ENCODE results near the gene ALK. TPM values are rescaled to one million over a fixed set of nuclear protein-coding genes. Genes with fewer than 3 reads are reported as not detected.
A peak's percentile ranks its signal among the peaks of the same experiment; 100 is the strongest.

Gene ALK
- total RNA-seq, 1 donor, result under 0.01 TPM

- H3K4me2 ChIP-seq (ENCODE audit: insufficient read depth, low read length), result no peak overlapping the region
These were observed 395.5 kb downstream of the ALK start for GRCh38 chr2:29525921-29526320.

DNA sequence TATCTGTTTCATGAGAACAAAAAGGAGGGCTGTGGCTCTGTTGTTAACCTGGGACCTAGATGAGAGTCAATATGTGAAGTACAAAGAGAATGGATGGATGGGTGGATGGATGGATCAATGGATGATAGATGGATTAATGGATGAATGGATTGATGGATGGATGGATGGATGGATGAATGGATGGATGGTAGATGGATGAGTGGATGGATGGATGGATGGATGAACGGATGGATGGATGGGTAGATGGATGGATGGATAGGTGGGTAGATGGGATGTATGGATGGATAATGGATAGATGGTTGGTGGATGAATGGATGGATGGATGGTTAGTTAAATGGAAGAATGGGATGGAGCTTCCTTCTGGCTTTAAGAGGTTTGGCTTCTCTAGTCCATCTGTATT lies 396.7 kb downstream of the ALK start:
- H3K9me3 ChIP-seq (ENCODE audit: low read depth, low read length), result no peaks in the 10 kb centered on the region
- no peaks in the 10 kb centered on the region for H3K79me2 ChIP-seq (ENCODE audit: insufficient read depth, low read length)
- H3K4me1 ChIP-seq (ENCODE audit: insufficient read depth, low read length), result peaks cover 42% of the 10 kb centered on the region
- no peak overlapping the region for H3K4me2 ChIP-seq (ENCODE audit: insufficient read depth, low read length)
- H3K27ac ChIP-seq (ENCODE audit: low read depth, low read length), result no peak overlapping the region
- TF ChIP-seq, protein P1, sequence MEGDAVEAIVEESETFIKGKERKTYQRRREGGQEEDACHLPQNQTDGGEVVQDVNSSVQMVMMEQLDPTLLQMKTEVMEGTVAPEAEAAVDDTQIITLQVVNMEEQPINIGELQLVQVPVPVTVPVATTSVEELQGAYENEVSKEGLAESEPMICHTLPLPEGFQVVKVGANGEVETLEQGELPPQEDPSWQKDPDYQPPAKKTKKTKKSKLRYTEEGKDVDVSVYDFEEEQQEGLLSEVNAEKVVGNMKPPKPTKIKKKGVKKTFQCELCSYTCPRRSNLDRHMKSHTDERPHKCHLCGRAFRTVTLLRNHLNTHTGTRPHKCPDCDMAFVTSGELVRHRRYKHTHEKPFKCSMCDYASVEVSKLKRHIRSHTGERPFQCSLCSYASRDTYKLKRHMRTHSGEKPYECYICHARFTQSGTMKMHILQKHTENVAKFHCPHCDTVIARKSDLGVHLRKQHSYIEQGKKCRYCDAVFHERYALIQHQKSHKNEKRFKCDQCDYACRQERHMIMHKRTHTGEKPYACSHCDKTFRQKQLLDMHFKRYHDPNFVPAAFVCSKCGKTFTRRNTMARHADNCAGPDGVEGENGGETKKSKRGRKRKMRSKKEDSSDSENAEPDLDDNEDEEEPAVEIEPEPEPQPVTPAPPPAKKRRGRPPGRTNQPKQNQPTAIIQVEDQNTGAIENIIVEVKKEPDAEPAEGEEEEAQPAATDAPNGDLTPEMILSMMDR (IDR thresholded peaks at IDR 0.05; ENCODE audit: extremely low read depth, low read depth, low read length), result no peak
- H3K36me3 ChIP-seq (ENCODE audit: insufficient read depth, low read length), result no peaks in the 10 kb centered on the region
- H3K4me3 ChIP-seq (ENCODE audit: insufficient read depth, low read length), result no peak overlapping the region
- DNase-seq (ENCODE audit: insufficient read length, low spot score, missing footprints), result no peak
- H2AFZ ChIP-seq (ENCODE audit: low read length), result no peak overlapping the region
- H3K27me3 ChIP-seq (ENCODE audit: insufficient read depth, low read length), result no peaks in the 10 kb centered on the region
- no peaks in the 10 kb centered on the region for H4K20me1 ChIP-seq (ENCODE audit: insufficient read depth, low read length)

More at GRCh38 chr2:29525921-29526320, 395.5 kb downstream of the ALK start:
- no peak for DNase-seq (ENCODE audit: insufficient read length, low spot score, missing footprints)
- H3K4me1 ChIP-seq (ENCODE audit: insufficient read depth, low read length), result peaks cover 33% of the 10 kb centered on the region
- TF ChIP-seq, protein P1 (IDR thresholded peaks at IDR 0.05; ENCODE audit: extremely low read depth, low read depth, low read length), result no peak
- H3K36me3 ChIP-seq (ENCODE audit: insufficient read depth, low read length), result no peaks in the 10 kb centered on the region
- no peaks in the 10 kb centered on the region for H3K79me2 ChIP-seq (ENCODE audit: insufficient read depth, low read length)
- no peak overlapping the region for H3K4me3 ChIP-seq (ENCODE audit: insufficient read depth, low read length)
- H3K27ac ChIP-seq (ENCODE audit: low read depth, low read length), result no peak overlapping the region
- no peak overlapping the region for H2AFZ ChIP-seq (ENCODE audit: low read length)
- no peaks in the 10 kb centered on the region for H3K27me3 ChIP-seq (ENCODE audit: insufficient read depth, low read length)
- no peaks in the 10 kb centered on the region for H3K9me3 ChIP-seq (ENCODE audit: low read depth, low read length)
- no peaks in the 10 kb centered on the region for H4K20me1 ChIP-seq (ENCODE audit: insufficient read depth, low read length)

GRCh38 chr2:29522951-29523669 lies 398.3 kb downstream of the ALK start:
- peak overlapping the region; percentile 24 for H3K4me2 ChIP-seq (ENCODE audit: insufficient read depth, low read length)
- H3K9me3 ChIP-seq (ENCODE audit: low read depth, low read length), result no peaks in the 10 kb centered on the region
- H4K20me1 ChIP-seq (ENCODE audit: insufficient read depth, low read length), result no peaks in the 10 kb centered on the region
- H3K4me3 ChIP-seq (ENCODE audit: insufficient read depth, low read length), result no peak overlapping the region
- TF ChIP-seq, protein P1 (IDR thresholded peaks at IDR 0.05; ENCODE audit: extremely low read depth, low read depth, low read length), result no peak
- H3K36me3 ChIP-seq (ENCODE audit: insufficient read depth, low read length), result no peaks in the 10 kb centered on the region
- no peaks in the 10 kb centered on the region for H3K79me2 ChIP-seq (ENCODE audit: insufficient read depth, low read length)
- no peaks in the 10 kb centered on the region for H3K27me3 ChIP-seq (ENCODE audit: insufficient read depth, low read length)
- H3K27ac ChIP-seq (ENCODE audit: low read depth, low read length), result no peak overlapping the region
- H3K4me1 ChIP-seq (ENCODE audit: insufficient read depth, low read length), result peaks cover 42% of the 10 kb centered on the region
- peak; percentile 50 for DNase-seq (ENCODE audit: insufficient read length, low spot score, missing footprints)
- peak overlapping the region; percentile 12 for H2AFZ ChIP-seq (ENCODE audit: low read length)

- Histone ChIP-seq H3K9me3 (ENCODE audit: low read depth, low read length) (no peaks in the 10 kb centered on the region), H3K36me3 (ENCODE audit: insufficient read depth, low read length) (no peaks in the 10 kb centered on the region), H3K4me1 (ENCODE audit: insufficient read depth, low read length) (peaks cover 43% of the 10 kb centered on the region), H2AFZ (ENCODE audit: low read length) (peak overlapping the region; percentile 15), H3K27ac (ENCODE audit: low read depth, low read length) (peak overlapping the region; percentile 55), H3K27me3 (ENCODE audit: insufficient read depth, low read length) (no peaks in the 10 kb centered on the region), H3K4me2 (ENCODE audit: insufficient read depth, low read length) (no peak overlapping the region), H3K79me2 (ENCODE audit: insufficient read depth, low read length) (no peaks in the 10 kb centered on the region), H3K4me3 (ENCODE audit: insufficient read depth, low read length) (no peak overlapping the region), H4K20me1 (ENCODE audit: insufficient read depth, low read length) (no peaks in the 10 kb centered on the region)
- peak; percentile 34 for DNase-seq (ENCODE audit: insufficient read length, low spot score, missing footprints)
- TF ChIP-seq, protein P1 (IDR thresholded peaks at IDR 0.05; ENCODE audit: extremely low read depth, low read depth, low read length), result no peak
These were observed 401.4 kb downstream of the ALK start for GRCh38 chr2:29520001-29520400.

Data from osteoblast (primary cell).